SU-DHL-6 (cell line): ENCODE results near the gene ETFA.

ENCODE experiments used
- H2AFZ ChIP-seq: fragments of 200-600 bp; sonication (generic); 2 replicates; pipeline ENCODE4 v1.6.1; 2014; ENCODE audit warnings: low read depth, mild to moderate bottlenecking, moderate library complexity, mixed read lengths, antibody characterized with exemption, low read length; ENCODE audit not compliant: severe bottlenecking
- H3F3A ChIP-seq: fragments of 200-600 bp; shearing (Covaris generic); 2 replicates; pipeline ENCODE4 v1.6.0; 2016; ENCODE audit warnings: antibody characterized with exemption, mild to moderate bottlenecking; ENCODE audit not compliant: insufficient read depth
- H3K27ac ChIP-seq: fragments of 200-600 bp; sonication (generic); 2 replicates; pipeline ENCODE4 v1.5.1; 2016; ENCODE audit warnings: low read depth, mild to moderate bottlenecking, low read length, moderate library complexity, mixed read lengths
- H3K27me3 ChIP-seq: fragments of 200-600 bp; sonication (generic), shearing (Covaris generic); 2 replicates; pipeline ENCODE4 v1.6.0; 2014; ENCODE audit warnings: mild to moderate bottlenecking, low read length
- H3K36me3 ChIP-seq: fragments of 200-600 bp; sonication (generic); 2 replicates; pipeline ENCODE4 v1.6.1; 2014; ENCODE audit warnings: mild to moderate bottlenecking, low read length, mixed read lengths
- H3K4me2 ChIP-seq: fragments of 300-600, 200-600 bp; shearing (Covaris generic), sonication (generic); 2 replicates; pipeline ENCODE4 v1.6.0; 2014; ENCODE audit warnings: low read length, low read depth, mild to moderate bottlenecking; ENCODE audit not compliant: poor library complexity, severe bottlenecking
- H3K4me3 ChIP-seq: fragments of 200-600 bp; sonication (generic); 2 replicates; pipeline ENCODE4 v1.5.1; 2014; ENCODE audit warnings: antibody characterized with exemption, low read length, mild to moderate bottlenecking, mixed read lengths; ENCODE audit not compliant: insufficient read depth, poor library complexity, severe bottlenecking
- H3K79me2 ChIP-seq: fragments of 200-600 bp; sonication (generic); 2 replicates; pipeline ENCODE4 v1.6.1; 2014; ENCODE audit warnings: mild to moderate bottlenecking, low read length, moderate library complexity; ENCODE audit not compliant: insufficient read depth
- H3K9ac ChIP-seq: fragments of 200-600 bp; sonication (generic); 2 replicates; pipeline ENCODE4 v1.7.0; 2014; ENCODE audit warnings: mild to moderate bottlenecking, low read length
- H3K9me2 ChIP-seq: fragments of 200-600 bp; sonication (generic); replicated peaks from 2 replicates; pipeline ENCODE4 v1.6.1; 2014; ENCODE audit warnings: low read length; ENCODE audit not compliant: insufficient read depth
- H3K9me3 ChIP-seq: fragments of 200-600 bp; sonication (generic); 2 replicates; pipeline ENCODE4 v1.6.1; 2014; ENCODE audit warnings: low read length, mixed read lengths; ENCODE audit not compliant: insufficient read depth
- H4K20me1 ChIP-seq: fragments of 200-600 bp; sonication (generic); 2 replicates; pipeline ENCODE4 v1.6.1; 2014; ENCODE audit warnings: low read depth, mild to moderate bottlenecking, antibody characterized with exemption, low read length, moderate library complexity, mixed read lengths
- EZH2phosphoT487 ChIP-seq: fragments of 200-600 bp; sonication (generic), shearing (Covaris generic); conservative IDR thresholded peaks from 2 replicates; pipeline ENCODE4 v1.6.1; 2018; ENCODE audit warnings: mild to moderate bottlenecking, antibody characterized with exemption, low read length, moderate library complexity, mixed read lengths
- TF ChIP-seq, protein P1 (sequence below): fragments of 200-600 bp; sonication (generic); IDR thresholded peaks from one replicate; pipeline ENCODE4 v1.5.1; 2017; ENCODE audit warnings: antibody characterized with exemption, mild to moderate bottlenecking, low read length, moderate library complexity; ENCODE audit not compliant: insufficient read depth, poor library complexity, severe bottlenecking

ETFA gene

DNA sequence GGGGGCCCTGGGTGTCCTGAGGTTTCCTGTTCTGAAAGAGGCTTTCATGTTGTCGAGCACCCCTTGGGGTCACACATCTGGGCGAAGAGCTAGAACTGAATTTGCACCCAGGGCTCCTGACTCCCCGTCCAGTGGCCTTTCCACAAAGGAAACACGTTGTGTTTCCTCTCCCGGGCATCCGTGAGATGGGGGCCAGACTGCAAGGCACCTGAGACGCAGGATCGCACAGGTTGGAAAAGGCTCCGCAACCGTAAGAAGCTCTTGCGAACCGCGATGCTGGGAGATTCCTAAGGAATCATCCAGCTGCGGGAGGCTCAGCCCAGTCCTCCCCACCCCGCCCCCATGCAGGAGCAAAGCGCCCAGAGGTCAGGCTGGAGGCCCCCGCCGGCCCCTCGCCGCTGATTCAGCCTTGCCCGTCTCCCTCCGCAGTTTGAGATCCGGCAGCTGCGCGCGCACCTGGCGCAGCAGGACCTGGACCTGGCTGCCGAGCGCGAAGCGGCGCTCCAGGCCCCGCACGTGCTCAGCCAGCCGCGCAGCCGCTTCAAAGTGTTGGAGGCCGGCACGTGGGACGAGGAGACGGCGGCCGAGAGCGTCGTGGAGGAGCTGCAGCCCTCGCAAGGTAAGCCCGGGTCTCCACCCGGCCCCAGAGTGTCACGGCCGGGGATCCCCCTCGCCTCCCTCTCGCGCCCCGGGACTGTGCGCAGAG, 119.6 kb downstream of the ETFA start:
- Histone ChIP-seq H3K9me2 (no peaks in the 10 kb centered on the region), H3K4me2 (no peak overlapping the region), H3F3A (no peaks in the 10 kb centered on the region), H3K79me2 (no peaks in the 10 kb centered on the region), H4K20me1 (no peaks in the 10 kb centered on the region), H3K27ac (no peak overlapping the region), H3K9ac (no peak overlapping the region), H3K9me3 (no peaks in the 10 kb centered on the region), H3K27me3 (no peaks in the 10 kb centered on the region), H3K36me3 (no peaks in the 10 kb centered on the region), H2AFZ (no peak overlapping the region), H3K4me3 (no peak overlapping the region)
- TF ChIP-seq, protein P1, sequence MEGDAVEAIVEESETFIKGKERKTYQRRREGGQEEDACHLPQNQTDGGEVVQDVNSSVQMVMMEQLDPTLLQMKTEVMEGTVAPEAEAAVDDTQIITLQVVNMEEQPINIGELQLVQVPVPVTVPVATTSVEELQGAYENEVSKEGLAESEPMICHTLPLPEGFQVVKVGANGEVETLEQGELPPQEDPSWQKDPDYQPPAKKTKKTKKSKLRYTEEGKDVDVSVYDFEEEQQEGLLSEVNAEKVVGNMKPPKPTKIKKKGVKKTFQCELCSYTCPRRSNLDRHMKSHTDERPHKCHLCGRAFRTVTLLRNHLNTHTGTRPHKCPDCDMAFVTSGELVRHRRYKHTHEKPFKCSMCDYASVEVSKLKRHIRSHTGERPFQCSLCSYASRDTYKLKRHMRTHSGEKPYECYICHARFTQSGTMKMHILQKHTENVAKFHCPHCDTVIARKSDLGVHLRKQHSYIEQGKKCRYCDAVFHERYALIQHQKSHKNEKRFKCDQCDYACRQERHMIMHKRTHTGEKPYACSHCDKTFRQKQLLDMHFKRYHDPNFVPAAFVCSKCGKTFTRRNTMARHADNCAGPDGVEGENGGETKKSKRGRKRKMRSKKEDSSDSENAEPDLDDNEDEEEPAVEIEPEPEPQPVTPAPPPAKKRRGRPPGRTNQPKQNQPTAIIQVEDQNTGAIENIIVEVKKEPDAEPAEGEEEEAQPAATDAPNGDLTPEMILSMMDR, result no peak
- TF ChIP-seq EZH2phosphoT487, result no peak

GRCh38 chr15:76190751-76191538, 120.3 kb downstream of the ETFA start:
- Histone ChIP-seq H3F3A (no peaks in the 10 kb centered on the region), H3K27me3 (no peaks in the 10 kb centered on the region), H3K79me2 (no peaks in the 10 kb centered on the region), H3K9me2 (no peaks in the 10 kb centered on the region), H3K4me3 (no peak overlapping the region), H2AFZ (peak overlapping the region; percentile 52), H4K20me1 (no peaks in the 10 kb centered on the region), H3K9ac (no peak overlapping the region), H3K27ac (no peak overlapping the region), H3K4me2 (peak overlapping the region; percentile 13), H3K9me3 (no peaks in the 10 kb centered on the region), H3K36me3 (no peaks in the 10 kb centered on the region)
- TF ChIP-seq, protein P1, result peak; percentile 53
- no peak for TF ChIP-seq EZH2phosphoT487

DNA sequence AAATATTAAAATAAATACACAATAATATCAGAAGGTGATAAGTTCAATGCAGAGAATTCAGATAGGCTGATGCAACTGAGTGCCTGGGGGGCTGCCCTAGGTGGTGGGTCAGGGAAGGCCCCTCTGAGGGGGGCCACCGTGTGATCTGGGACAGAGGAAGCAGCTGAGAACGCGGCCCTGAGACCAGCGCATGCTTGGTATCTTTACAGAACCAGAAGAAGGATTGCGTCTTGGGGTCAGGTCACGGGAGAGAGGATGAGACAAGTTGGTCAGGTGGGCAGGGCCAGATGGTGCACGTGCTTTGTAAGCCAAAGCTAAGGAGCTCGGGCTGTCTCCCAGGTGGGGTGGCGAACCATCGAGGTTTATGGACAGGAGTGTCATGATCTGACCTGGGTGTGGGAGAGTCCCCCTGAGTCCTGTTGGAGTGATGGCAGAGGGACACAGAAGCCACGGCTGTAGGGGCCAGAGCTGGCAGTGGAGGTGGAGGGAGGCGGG, 121.2 kb downstream of the ETFA start:
- no peak overlapping the region for H3K4me3 ChIP-seq
- H3K9me3 ChIP-seq, result no peaks in the 10 kb centered on the region
- H3K36me3 ChIP-seq, result no peaks in the 10 kb centered on the region
- H3K9ac ChIP-seq, result no peak overlapping the region
- H3K79me2 ChIP-seq, result no peaks in the 10 kb centered on the region
- no peaks in the 10 kb centered on the region for H3K9me2 ChIP-seq
- H3K27me3 ChIP-seq, result no peaks in the 10 kb centered on the region
- TF ChIP-seq, protein P1, result no peak
- no peak for TF ChIP-seq EZH2phosphoT487
- no peaks in the 10 kb centered on the region for H4K20me1 ChIP-seq
- no peak overlapping the region for H3K27ac ChIP-seq
- H3F3A ChIP-seq, result no peaks in the 10 kb centered on the region
- no peak overlapping the region for H2AFZ ChIP-seq
- H3K4me2 ChIP-seq, result no peak overlapping the region
